Breast epithelium (tissue), 3 donors: ENCODE results near the gene KCNMB2.

Source experiments
- POLR2AphosphoS5 ChIP-seq, 3 donors: sonication (generic); formaldehyde crosslinking; IDR thresholded peaks; one replicate each; pipeline ENCODE4 v1.6.1; 2017; ENCODE audit warnings: antibody characterized with exemption in 3 of 3
- TF ChIP-seq, protein P1 (sequence below), 3 donors: fragments of 450-650 bp; IDR thresholded peaks; one replicate each; pipeline ENCODE4 v1.5.1; 2016 to 2017; ENCODE audit warnings: antibody characterized with exemption in 3 of 3, mild to moderate bottlenecking in 3 of 3, moderate library complexity in 3 of 3

DNA sequence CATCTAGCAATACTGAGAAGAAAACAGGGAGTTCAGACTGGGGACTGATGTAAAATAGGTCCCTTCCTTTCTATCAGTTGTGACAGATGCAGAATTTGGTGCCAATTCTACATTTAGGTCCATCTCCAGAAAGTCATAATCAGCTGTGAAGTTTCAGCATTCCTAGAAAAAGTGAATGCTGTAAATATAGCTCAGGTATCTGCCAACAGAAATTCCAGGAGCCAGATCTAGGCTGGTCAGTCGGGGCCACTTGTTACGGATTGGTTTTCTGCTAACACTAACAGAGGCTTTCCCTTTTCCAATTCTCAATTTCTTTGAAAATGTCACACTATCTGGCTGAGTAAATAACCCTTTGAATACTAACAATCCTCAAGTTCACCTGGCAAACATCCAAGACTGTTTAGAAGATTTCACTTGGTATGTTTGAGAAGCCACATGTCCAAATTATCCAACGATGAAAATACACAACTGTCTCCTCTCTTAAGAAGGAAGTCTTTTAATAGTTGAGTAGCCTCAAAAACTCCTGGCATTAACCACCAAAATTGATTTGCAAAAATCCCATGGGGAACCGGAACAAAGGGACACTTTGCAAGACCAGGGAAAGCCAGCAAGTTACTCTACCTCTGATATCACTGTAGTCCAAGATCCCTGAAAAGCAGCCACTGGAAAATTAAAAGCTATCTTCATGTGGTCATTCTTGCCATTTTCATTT, 313.1 kb downstream of the KCNMB2 start:
- TF ChIP-seq, protein P1, sequence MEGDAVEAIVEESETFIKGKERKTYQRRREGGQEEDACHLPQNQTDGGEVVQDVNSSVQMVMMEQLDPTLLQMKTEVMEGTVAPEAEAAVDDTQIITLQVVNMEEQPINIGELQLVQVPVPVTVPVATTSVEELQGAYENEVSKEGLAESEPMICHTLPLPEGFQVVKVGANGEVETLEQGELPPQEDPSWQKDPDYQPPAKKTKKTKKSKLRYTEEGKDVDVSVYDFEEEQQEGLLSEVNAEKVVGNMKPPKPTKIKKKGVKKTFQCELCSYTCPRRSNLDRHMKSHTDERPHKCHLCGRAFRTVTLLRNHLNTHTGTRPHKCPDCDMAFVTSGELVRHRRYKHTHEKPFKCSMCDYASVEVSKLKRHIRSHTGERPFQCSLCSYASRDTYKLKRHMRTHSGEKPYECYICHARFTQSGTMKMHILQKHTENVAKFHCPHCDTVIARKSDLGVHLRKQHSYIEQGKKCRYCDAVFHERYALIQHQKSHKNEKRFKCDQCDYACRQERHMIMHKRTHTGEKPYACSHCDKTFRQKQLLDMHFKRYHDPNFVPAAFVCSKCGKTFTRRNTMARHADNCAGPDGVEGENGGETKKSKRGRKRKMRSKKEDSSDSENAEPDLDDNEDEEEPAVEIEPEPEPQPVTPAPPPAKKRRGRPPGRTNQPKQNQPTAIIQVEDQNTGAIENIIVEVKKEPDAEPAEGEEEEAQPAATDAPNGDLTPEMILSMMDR (IDR thresholded peaks at IDR 0.05): no peak
- no peak for TF ChIP-seq POLR2AphosphoS5 (IDR thresholded peaks at IDR 0.05)
